WTC11 (cell line): ENCODE results near the gene MEGF11.

Experiments
- CTCF ChIP-seq: fragments of 200-600 bp; IDR thresholded peaks from 2 replicates; pipeline ENCODE4 v1.8.0; 2022; ENCODE audit warnings: antibody characterized with exemption
- NR1H2 ChIP-seq: sonication (generic); formaldehyde crosslinking; IDR thresholded peaks from 2 replicates; pipeline ENCODE4 v1.9.0; 2021; ENCODE audit warnings: mild to moderate bottlenecking, moderate library complexity, missing genetic modification reagents
- TCF7 ChIP-seq: sonication (generic); formaldehyde crosslinking; IDR thresholded peaks from 2 replicates; pipeline ENCODE4 v1.8.0; 2022; ENCODE audit warnings: mild to moderate bottlenecking, low read depth, missing genetic modification reagents, moderate library complexity

GRCh38 chr15:66294157-66294931 is 40.8 kb upstream of the MEGF11 start:
- TF ChIP-seq CTCF (no peak), NR1H2 (CRISPR knock-in tag) (no peak), TCF7 (CRISPR knock-in tag) (no peak)
